GM12878 (cell line): ENCODE measurements around the gene SELENOS.

Experiments
- CHD2 ChIP-seq: IDR thresholded peaks from 2 replicates; pipeline ENCODE4 v1.6.1; 2011; ENCODE audit warnings: low read depth, low read length, improper control_type of control experiment, borderline replicate concordance
- CTCF ChIP-seq, 3 experiments: IDR thresholded peaks in 2 of 3; conservative IDR thresholded peaks in 1 of 3; 2 replicates each; pipeline ENCODE4 v1.5.1; 2011; ENCODE audit warnings: low read depth in 3 of 3, low read length in 3 of 3, mild to moderate bottlenecking in 3 of 3, control low read depth in 2 of 3, moderate library complexity in 2 of 3, inconsistent platforms in 1 of 3, mixed read lengths in 1 of 3; ENCODE audit not compliant: control insufficient read depth in 2 of 3, insufficient read depth in 1 of 3; ENCODE audit errors: extremely low read depth in 1 of 3
- HDAC2 ChIP-seq: fragments of 200-600 bp; sonication (generic); IDR thresholded peaks from 2 replicates; pipeline ENCODE4 v1.6.1; 2017
- HSF1 ChIP-seq: fragments of 150-350 bp; IDR thresholded peaks from 2 replicates; pipeline ENCODE4 v1.6.1; 2014; ENCODE audit warnings: mild to moderate bottlenecking, low read depth, low read length
- JUNB ChIP-seq: IDR thresholded peaks from 2 replicates; pipeline ENCODE4 v1.6.1; 2016; ENCODE audit warnings: antibody characterized with exemption, mild to moderate bottlenecking
- LARP7 ChIP-seq: fragments of 450-650 bp; IDR thresholded peaks from 2 replicates; pipeline ENCODE4 v1.6.1; 2017; ENCODE audit warnings: mild to moderate bottlenecking
- RAD21 ChIP-seq: IDR thresholded peaks from 2 replicates; pipeline ENCODE4 v1.6.1; 2011; ENCODE audit warnings: mild to moderate bottlenecking, low read depth, low read length, moderate library complexity; ENCODE audit not compliant: insufficient read depth
- RELA ChIP-seq: fragments of 450-650 bp; IDR thresholded peaks from 2 replicates; pipeline ENCODE4 v1.8.0; 2014; ENCODE audit warnings: borderline replicate concordance; ENCODE audit not compliant: partially characterized antibody
- SMARCA5 ChIP-seq: fragments of 450-650 bp; IDR thresholded peaks from 2 replicates; pipeline ENCODE4 v1.6.1; 2017; ENCODE audit warnings: mild to moderate bottlenecking
- TARDBP ChIP-seq: IDR thresholded peaks from 2 replicates; pipeline ENCODE4 v1.6.1; 2016; ENCODE audit warnings: borderline replicate concordance
- TBL1XR1 ChIP-seq: IDR thresholded peaks from 2 replicates; pipeline ENCODE4 v1.6.1; 2012; ENCODE audit warnings: low read depth, low read length, improper control_type of control experiment
- USF2 ChIP-seq: IDR thresholded peaks from 2 replicates; pipeline ENCODE4 v1.6.1; 2011; ENCODE audit warnings: low read depth, low read length, improper control_type of control experiment, borderline replicate concordance
- TF ChIP-seq, protein P1 (sequence below): fragments of 150-350 bp; IDR thresholded peaks from 2 replicates; pipeline ENCODE4 v1.6.1; 2016; ENCODE audit warnings: low read depth, low read length

DNA sequence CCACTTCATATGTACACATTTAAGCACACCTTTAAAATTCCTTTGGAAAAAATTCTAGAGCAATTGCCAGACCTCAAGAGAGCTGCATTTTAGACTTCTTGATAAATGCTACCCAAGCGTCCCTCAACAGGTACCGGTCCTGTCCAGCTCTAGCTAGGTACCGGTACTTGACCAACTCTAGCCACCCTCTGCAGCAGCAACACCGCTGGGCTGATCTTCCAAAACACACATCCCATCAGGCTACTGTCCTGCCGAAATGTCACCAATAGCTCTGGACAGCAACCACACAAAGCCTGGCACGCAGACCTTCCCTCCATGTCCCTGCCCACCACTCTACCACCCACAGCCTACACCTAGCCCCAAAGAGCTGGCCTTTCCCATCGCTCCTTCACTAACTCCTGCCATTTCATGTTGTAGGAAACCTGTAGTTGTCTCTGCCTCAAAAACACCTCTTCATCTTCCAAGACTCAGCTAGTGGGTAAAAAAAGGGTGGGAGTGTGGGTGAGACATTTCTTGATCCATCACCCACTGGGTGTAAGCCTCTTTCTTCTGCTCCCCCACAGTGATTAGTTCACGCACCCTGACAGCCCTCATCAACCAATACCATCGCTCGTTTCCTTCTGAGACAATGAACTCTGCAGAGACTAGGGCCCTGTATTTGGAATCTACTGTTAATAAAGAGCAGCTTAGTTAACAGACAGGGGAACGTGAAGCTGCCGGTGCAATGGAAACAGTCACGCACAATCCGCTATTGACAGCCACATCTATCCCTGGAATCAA, 32.2 kb downstream of the SELENOS start:
- TF ChIP-seq LARP7 (no peak), TARDBP (no peak), RAD21 (no peak), TBL1XR1 (no peak), CTCF (IDR thresholded peaks at IDR 0.05 in 2 of 3, conservative IDR thresholded peaks at IDR 0.05 in 1 of 3; ENCODE audit: control insufficient read depth in 2 of 3, extremely low read depth in 1 of 3, insufficient read depth in 1 of 3, low read depth in 3 of 3, low read length in 3 of 3) (no peak), JUNB (no peak), HSF1 (no peak), USF2 (no peak), HDAC2 (no peak), RELA (no peak), SMARCA5 (no peak), CHD2 (no peak)
- TF ChIP-seq, protein P1, sequence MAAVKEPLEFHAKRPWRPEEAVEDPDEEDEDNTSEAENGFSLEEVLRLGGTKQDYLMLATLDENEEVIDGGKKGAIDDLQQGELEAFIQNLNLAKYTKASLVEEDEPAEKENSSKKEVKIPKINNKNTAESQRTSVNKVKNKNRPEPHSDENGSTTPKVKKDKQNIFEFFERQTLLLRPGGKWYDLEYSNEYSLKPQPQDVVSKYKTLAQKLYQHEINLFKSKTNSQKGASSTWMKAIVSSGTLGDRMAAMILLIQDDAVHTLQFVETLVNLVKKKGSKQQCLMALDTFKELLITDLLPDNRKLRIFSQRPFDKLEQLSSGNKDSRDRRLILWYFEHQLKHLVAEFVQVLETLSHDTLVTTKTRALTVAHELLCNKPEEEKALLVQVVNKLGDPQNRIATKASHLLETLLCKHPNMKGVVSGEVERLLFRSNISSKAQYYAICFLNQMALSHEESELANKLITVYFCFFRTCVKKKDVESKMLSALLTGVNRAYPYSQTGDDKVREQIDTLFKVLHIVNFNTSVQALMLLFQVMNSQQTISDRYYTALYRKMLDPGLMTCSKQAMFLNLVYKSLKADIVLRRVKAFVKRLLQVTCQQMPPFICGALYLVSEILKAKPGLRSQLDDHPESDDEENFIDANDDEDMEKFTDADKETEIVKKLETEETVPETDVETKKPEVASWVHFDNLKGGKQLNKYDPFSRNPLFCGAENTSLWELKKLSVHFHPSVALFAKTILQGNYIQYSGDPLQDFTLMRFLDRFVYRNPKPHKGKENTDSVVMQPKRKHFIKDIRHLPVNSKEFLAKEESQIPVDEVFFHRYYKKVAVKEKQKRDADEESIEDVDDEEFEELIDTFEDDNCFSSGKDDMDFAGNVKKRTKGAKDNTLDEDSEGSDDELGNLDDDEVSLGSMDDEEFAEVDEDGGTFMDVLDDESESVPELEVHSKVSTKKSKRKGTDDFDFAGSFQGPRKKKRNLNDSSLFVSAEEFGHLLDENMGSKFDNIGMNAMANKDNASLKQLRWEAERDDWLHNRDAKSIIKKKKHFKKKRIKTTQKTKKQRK, result no peak
